ENCODE data around the gene GAS2L3. TPM values are rescaled to one million over a fixed set of nuclear protein-coding genes. Genes with fewer than 3 reads are reported as not detected.
"Not testable (repeated sequence)": the region's sequence is repeated elsewhere in the genome, so short reads cannot be mapped to it uniquely, and the experiment has no call there.

The GAS2L3 gene
- polyA plus RNA-seq, 1 donor from 2014 or later = not detected

GRCh38 chr12:100608776-100609175, 35.3 kb downstream of the GAS2L3 start:
- no peak overlapping the region for H3K27ac Mint-ChIP-seq
- H3K36me3 Mint-ChIP-seq = peaks cover 4% of the 10 kb centered on the region
- no peak overlapping the region for H3K4me3 Mint-ChIP-seq
- H3K9me3 Mint-ChIP-seq = peaks cover 2 to 12% (median 7%) of the 10 kb centered on the region in 3 donors
- no peaks in the 10 kb centered on the region for H3K4me1 Mint-ChIP-seq
- no peaks in the 10 kb centered on the region for H3K27me3 Mint-ChIP-seq

DNA sequence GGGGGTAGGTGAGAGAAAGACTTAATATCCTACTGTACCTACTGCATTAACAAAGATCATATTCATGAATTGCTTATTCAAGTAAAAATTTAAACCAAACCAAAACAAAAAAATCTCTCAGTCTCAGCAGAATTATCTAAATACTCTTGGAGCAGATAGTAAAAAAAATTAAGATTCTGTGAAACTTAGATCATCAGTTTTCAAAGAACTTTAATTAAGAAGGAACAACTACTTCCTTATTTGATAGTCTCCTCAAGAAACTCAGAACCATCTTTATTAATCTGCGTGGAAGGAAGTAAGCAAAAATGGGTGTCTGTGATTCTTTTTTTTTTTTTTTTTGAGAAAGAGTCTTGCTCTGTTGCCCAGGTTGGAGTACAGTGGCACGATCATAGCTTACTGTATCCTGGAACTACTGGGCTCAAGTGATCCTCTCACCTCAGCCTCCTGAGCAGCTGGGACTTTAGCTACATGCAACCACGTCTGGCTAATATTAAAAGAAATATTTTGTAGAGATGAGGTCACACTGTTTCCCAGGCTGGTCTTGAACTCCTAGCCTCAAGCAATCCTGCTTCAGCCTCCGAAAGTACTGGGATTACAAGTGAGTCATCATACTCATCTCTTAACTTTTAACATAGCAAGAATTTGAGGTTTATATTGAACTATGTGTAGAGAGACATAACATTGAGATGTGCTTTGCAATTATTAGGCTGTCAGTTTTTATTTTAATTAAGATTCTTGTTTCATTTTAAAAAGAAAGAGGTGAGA, 37.4 kb downstream of the GAS2L3 start:
- peaks cover 4% of the 10 kb centered on the region for H3K36me3 Mint-ChIP-seq
- no peaks in the 10 kb centered on the region for H3K4me1 Mint-ChIP-seq
- H3K27ac Mint-ChIP-seq = peak overlapping the region in 1 of 3 donors; percentile 10
- H3K4me3 Mint-ChIP-seq = peak overlapping the region in 1 of 4 donors; percentile 32
- H3K9me3 Mint-ChIP-seq = peaks cover 2 to 13% (median 7%) of the 10 kb centered on the region in 3 donors
- no peaks in the 10 kb centered on the region for H3K27me3 Mint-ChIP-seq

DNA sequence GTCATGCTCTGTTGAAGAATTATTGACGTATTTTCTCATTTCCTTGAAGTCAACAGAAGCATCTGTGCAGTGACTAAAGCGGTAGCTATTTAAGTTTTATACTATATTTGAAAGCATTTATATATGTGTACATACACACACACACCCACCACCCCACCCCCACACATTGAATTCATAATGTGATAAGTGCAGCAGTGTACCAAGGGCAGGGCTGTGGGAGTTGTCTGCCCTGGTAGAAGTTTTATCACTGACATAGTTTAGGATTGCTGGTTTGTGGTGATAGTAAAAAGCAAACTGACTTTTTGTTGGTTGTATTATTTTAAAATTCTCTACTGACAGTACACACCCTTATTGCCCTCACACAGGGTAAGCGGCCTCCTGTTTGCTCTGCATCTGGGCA, 39.1 kb downstream of the GAS2L3 start:
- H3K36me3 Mint-ChIP-seq = peaks cover 2% of the 10 kb centered on the region
- H3K27me3 Mint-ChIP-seq = no peaks in the 10 kb centered on the region

DNA sequence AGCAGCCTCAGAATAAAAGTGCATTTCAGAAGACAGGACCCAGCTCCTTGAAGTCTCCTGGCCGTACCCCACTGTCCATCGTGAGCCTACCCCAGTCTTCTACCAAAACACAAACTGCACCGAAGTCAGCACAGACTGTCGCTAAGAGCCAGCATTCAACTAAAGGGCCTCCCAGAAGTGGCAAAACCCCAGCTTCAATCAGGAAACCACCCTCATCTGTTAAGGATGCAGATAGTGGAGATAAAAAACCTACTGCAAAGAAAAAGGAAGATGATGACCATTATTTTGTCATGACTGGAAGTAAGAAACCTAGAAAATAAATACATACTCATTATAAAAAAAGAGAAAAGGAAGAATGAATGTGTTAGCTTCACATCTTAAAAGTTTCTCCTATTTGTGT, 51.1 kb downstream of the GAS2L3 start:
- H3K9me3 Mint-ChIP-seq = no peaks in the 10 kb centered on the region
- no peaks in the 10 kb centered on the region for H3K27me3 Mint-ChIP-seq
- H3K4me1 Mint-ChIP-seq = no peaks in the 10 kb centered on the region
- peak overlapping the region in 1 of 3 donors; percentile 36 for H3K27ac Mint-ChIP-seq
- no peak overlapping the region for H3K4me3 Mint-ChIP-seq
- no peaks in the 10 kb centered on the region for H3K36me3 Mint-ChIP-seq

More for the DNA sequence above, 39.1 kb downstream of the GAS2L3 start:
- peaks cover 0 to 5% (median under 1%) of the 10 kb centered on the region in 3 donors for H3K9me3 Mint-ChIP-seq
- no peaks in the 10 kb centered on the region for H3K4me1 Mint-ChIP-seq
- no peak overlapping the region for H3K27ac Mint-ChIP-seq
- no peak overlapping the region for H3K4me3 Mint-ChIP-seq

DNA sequence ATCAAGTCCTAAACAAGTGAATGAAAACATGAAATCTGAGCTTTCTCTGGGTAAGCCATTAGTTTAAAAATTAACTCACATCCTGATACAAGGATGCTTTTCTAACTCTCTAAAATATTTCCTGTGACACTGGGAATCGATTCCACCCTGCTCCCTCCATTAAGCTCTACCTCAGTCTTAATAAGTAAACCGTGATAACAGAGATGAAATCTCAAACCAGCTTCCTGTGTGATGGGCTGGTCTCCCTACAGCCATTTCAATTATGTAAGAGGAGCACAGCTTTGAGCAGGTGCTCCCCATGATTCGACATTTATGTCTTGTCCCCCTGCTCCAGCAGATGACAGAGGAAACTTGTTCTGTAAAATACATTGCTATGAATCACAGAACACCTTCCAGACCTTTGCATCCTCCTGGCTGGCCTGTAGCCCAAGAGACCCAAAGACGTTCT, 59.0 kb downstream of the GAS2L3 start:
- peak overlapping the region in 1 of 3 donors; percentile 18 for H3K27ac Mint-ChIP-seq
- H3K27me3 Mint-ChIP-seq = no peaks in the 10 kb centered on the region
- no peaks in the 10 kb centered on the region for H3K4me1 Mint-ChIP-seq
- H3K9me3 Mint-ChIP-seq = no peaks in the 10 kb centered on the region
- no peaks in the 10 kb centered on the region for H3K36me3 Mint-ChIP-seq
- no peak overlapping the region for H3K4me3 Mint-ChIP-seq

GRCh38 chr12:100633082-100633785, 59.8 kb downstream of the GAS2L3 start:
- H3K4me1 Mint-ChIP-seq, H3K9me3 Mint-ChIP-seq, H3K36me3 Mint-ChIP-seq, H3K4me3 Mint-ChIP-seq, H3K27me3 Mint-ChIP-seq: not testable (repeated sequence)
- peak overlapping the region in 1 of 3 donors; percentile 18 for H3K27ac Mint-ChIP-seq

GRCh38 chr12:100643246-100643645, 69.8 kb downstream of the GAS2L3 start:
- no peak overlapping the region for H3K4me3 Mint-ChIP-seq
- H3K9me3 Mint-ChIP-seq = peaks cover 0 to 7% (median 2%) of the 10 kb centered on the region in 3 donors
- no peaks in the 10 kb centered on the region for H3K27me3 Mint-ChIP-seq
- H3K36me3 Mint-ChIP-seq = no peaks in the 10 kb centered on the region
- H3K4me1 Mint-ChIP-seq = no peaks in the 10 kb centered on the region
- no peak overlapping the region for H3K27ac Mint-ChIP-seq

GRCh38 chr12:100646896-100647295, 73.4 kb downstream of the GAS2L3 start:
- Mint-ChIP-seq H3K9me3 (peaks cover 0 to 2% (median 2%) of the 10 kb centered on the region in 3 donors), H3K4me3 (no peak overlapping the region), H3K4me1 (no peaks in the 10 kb centered on the region), H3K36me3 (peaks cover 2% of the 10 kb centered on the region), H3K27ac (no peak overlapping the region), H3K27me3 (peaks cover 3% of the 10 kb centered on the region)

GRCh38 chr12:100651108-100651507, 77.6 kb downstream of the GAS2L3 start:
- Mint-ChIP-seq H3K4me3 (no peak overlapping the region), H3K27ac (no peak overlapping the region), H3K36me3 (peaks cover 2% of the 10 kb centered on the region), H3K4me1 (no peaks in the 10 kb centered on the region), H3K9me3 (peaks cover 0 to 5% (median 4%) of the 10 kb centered on the region in 3 donors), H3K27me3 (peaks cover 8% of the 10 kb centered on the region)

DNA sequence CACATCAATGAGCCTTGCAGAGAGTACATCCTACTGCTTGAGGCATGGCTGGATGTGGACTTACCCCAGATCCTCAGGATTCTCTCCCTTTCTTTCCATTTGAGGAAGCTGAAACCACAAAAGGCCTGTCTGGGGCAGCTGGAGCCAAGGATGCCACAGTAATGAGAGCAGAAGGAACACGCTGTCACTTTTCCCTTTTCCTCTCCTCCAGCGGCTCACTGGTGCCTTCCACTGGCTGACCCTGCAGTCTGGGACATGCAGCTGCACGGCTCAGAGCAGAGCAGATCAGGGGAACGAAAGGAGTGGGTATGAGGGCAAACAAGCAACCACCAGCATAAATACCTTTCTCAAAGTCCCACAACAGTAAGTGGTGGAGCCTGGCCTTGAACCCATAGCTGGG, 78.2 kb downstream of the GAS2L3 start:
- no peaks in the 10 kb centered on the region for H3K4me1 Mint-ChIP-seq
- H3K27ac Mint-ChIP-seq = no peak overlapping the region
- H3K36me3 Mint-ChIP-seq = peaks cover 2% of the 10 kb centered on the region
- H3K27me3 Mint-ChIP-seq = peaks cover 8% of the 10 kb centered on the region
- peaks cover 0 to 5% (median 4%) of the 10 kb centered on the region in 3 donors for H3K9me3 Mint-ChIP-seq
- no peak overlapping the region for H3K4me3 Mint-ChIP-seq

DNA sequence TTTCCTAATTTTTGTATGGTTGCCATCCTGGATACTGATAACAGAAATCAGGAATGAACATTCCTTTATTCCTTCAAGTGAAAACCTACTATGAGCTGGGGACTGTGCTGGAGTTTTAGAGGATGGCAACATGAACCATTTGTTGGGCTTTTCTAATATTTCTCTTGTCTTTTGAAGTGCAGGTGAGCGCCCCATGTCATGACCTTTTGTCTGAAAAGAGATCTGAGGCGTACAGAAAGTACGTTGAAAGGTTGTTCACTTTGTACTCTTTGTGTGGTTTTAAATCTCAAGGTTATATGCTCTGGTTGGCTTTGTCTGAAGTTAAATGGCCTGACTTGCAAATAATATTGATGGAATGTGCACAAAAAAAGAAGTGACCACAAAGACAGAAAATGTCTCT, 79.0 kb downstream of the GAS2L3 start:
- Mint-ChIP-seq H3K4me1 (no peaks in the 10 kb centered on the region), H3K4me3 (no peak overlapping the region), H3K9me3 (peaks cover 5 to 6% (median 5%) of the 10 kb centered on the region in 3 donors), H3K36me3 (peaks cover 2% of the 10 kb centered on the region), H3K27me3 (peaks cover 8% of the 10 kb centered on the region), H3K27ac (no peak overlapping the region)

GRCh38 chr12:100656141-100656540, 82.7 kb downstream of the GAS2L3 start:
- Mint-ChIP-seq H3K27ac (no peak overlapping the region), H3K36me3 (peaks cover under 1% of the 10 kb centered on the region), H3K4me1 (no peaks in the 10 kb centered on the region), H3K27me3 (peaks cover 11% of the 10 kb centered on the region), H3K9me3 (peaks cover 8 to 14% (median 12%) of the 10 kb centered on the region in 3 donors), H3K4me3 (no peak overlapping the region)

DNA sequence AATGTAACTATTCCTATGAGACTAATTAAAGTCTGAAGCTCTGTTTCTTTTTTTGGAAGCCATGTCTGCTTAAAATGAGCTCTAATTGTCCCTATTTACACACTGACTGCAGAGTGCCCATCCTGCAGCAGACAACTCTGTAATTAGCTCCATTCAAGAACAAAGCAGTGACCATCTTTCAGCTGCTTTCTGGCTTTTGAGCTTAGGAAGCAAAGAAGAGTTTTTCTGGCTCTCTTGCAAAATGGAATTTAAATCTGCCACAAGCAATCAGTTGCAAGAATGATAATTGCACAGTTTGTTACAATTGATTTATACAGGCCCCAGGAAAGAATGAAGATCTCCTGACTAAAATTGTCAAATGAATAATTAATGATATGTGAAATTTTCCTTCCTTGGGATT, 83.4 kb downstream of the GAS2L3 start:
- no peaks in the 10 kb centered on the region for H3K4me1 Mint-ChIP-seq
- H3K27me3 Mint-ChIP-seq = peaks cover 14% of the 10 kb centered on the region
- no peak overlapping the region for H3K27ac Mint-ChIP-seq
- H3K36me3 Mint-ChIP-seq = no peaks in the 10 kb centered on the region
- peaks cover 8 to 14% (median 12%) of the 10 kb centered on the region in 3 donors for H3K9me3 Mint-ChIP-seq
- H3K4me3 Mint-ChIP-seq = no peak overlapping the region

- Mint-ChIP-seq H3K27ac (no peak overlapping the region), H3K4me3 (no peak overlapping the region), H3K27me3 (peaks cover 9% of the 10 kb centered on the region), H3K9me3 (peaks cover 7 to 14% (median 7%) of the 10 kb centered on the region in 3 donors), H3K36me3 (no peaks in the 10 kb centered on the region), H3K4me1 (no peaks in the 10 kb centered on the region)
Observed at GRCh38 chr12:100661300-100661951, 87.9 kb downstream of the GAS2L3 start.

GRCh38 chr12:100666588-100666987, 93.1 kb downstream of the GAS2L3 start:
- H3K4me3 Mint-ChIP-seq = no peak overlapping the region
- H3K27me3 Mint-ChIP-seq = peaks cover 2% of the 10 kb centered on the region
- H3K27ac Mint-ChIP-seq = no peak overlapping the region
- no peaks in the 10 kb centered on the region for H3K36me3 Mint-ChIP-seq
- H3K9me3 Mint-ChIP-seq = peaks cover 0 to 1% (median 0%) of the 10 kb centered on the region in 3 donors
- no peaks in the 10 kb centered on the region for H3K4me1 Mint-ChIP-seq
